T-helper 2 cell treated with Interferon-gamma antibody and Interleukin-4, amounts not matched to agents 5 μg/mL and 100 μg/mL, for 36 hours (primary cell): Measurements from ENCODE around the gene ASAP2.
"Not testable (repeated sequence)": the region's sequence is repeated elsewhere in the genome, so short reads cannot be mapped to it uniquely, and the experiment has no call there.

Experiments used
- DNase-seq: peaks from one replicate; pipeline ENCODE4 v3.0.0; 2021; ENCODE audit warnings: low spot score
- H3K27ac Mint-ChIP-seq: one replicate; pipeline ENCODE4 v1.8.0; 2021; ENCODE audit warnings: mild to moderate bottlenecking, mixed read lengths
- H3K27me3 Mint-ChIP-seq: one replicate; pipeline ENCODE4 v1.8.0; 2021; ENCODE audit warnings: low read depth, mixed read lengths
- H3K36me3 Mint-ChIP-seq: one replicate; pipeline ENCODE4 v1.8.0; 2021; ENCODE audit warnings: low read depth, mixed read lengths
- H3K4me1 Mint-ChIP-seq: one replicate; pipeline ENCODE4 v1.8.0; 2021; ENCODE audit warnings: low read depth, mixed read lengths
- H3K4me3 Mint-ChIP-seq: one replicate; pipeline ENCODE4 v1.8.0; 2022; ENCODE audit warnings: mild to moderate bottlenecking, moderate library complexity, mixed read lengths
- H3K9me3 Mint-ChIP-seq: one replicate; pipeline ENCODE4 v1.8.0; 2021; ENCODE audit warnings: mixed read lengths

ASAP2 gene

GRCh38 chr2:9251154-9252001 is 44.8 kb downstream of the ASAP2 start:
- DNase-seq, result no peak
- Mint-ChIP-seq H3K4me1 (no peaks in the 10 kb centered on the region), H3K4me3 (no peak overlapping the region), H3K36me3 (no peaks in the 10 kb centered on the region), H3K27me3 (peaks cover 8% of the 10 kb centered on the region), H3K9me3 (no peaks in the 10 kb centered on the region), H3K27ac (no peak overlapping the region)

GRCh38 chr2:9252002-9252357 is 45.4 kb downstream of the ASAP2 start:
- H3K4me3 Mint-ChIP-seq, result no peak overlapping the region
- DNase-seq, result no peak
- H3K4me1 Mint-ChIP-seq, result no peaks in the 10 kb centered on the region
- H3K27me3 Mint-ChIP-seq, result peaks cover 5% of the 10 kb centered on the region
- H3K36me3 Mint-ChIP-seq, result no peaks in the 10 kb centered on the region
- no peak overlapping the region for H3K27ac Mint-ChIP-seq
- H3K9me3 Mint-ChIP-seq, result no peaks in the 10 kb centered on the region

GRCh38 chr2:9255416-9255815 is 48.8 kb downstream of the ASAP2 start:
- no peak overlapping the region for H3K27ac Mint-ChIP-seq
- no peaks in the 10 kb centered on the region for H3K4me1 Mint-ChIP-seq
- peaks cover 2% of the 10 kb centered on the region for H3K27me3 Mint-ChIP-seq
- no peak for DNase-seq
- no peak overlapping the region for H3K4me3 Mint-ChIP-seq
- H3K36me3 Mint-ChIP-seq, result no peaks in the 10 kb centered on the region
- H3K9me3 Mint-ChIP-seq, result no peaks in the 10 kb centered on the region

DNA sequence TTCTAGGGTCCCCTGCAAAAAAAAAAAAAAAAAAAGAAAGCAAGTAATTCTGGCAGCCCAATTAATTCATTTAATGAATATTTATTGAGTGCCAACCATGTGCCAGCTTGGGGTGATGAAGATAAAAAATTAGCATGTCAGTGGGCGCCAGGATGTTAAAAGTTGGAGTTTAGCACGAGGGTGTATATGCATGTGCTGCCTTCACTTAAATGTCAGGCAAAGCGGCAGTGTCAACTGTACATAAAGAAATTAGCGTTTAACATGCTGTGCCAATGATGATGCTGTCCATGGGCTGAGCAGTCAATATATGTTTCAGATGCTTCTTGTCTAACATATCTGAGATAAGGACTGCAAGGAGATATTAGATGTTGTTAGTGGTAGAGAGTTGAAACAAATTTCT is 49.5 kb downstream of the ASAP2 start:
- Mint-ChIP-seq H3K9me3 (no peaks in the 10 kb centered on the region), H3K27ac (no peak overlapping the region), H3K4me3 (no peak overlapping the region), H3K27me3 (peaks cover 2% of the 10 kb centered on the region), H3K4me1 (no peaks in the 10 kb centered on the region), H3K36me3 (no peaks in the 10 kb centered on the region)
- no peak for DNase-seq

DNA sequence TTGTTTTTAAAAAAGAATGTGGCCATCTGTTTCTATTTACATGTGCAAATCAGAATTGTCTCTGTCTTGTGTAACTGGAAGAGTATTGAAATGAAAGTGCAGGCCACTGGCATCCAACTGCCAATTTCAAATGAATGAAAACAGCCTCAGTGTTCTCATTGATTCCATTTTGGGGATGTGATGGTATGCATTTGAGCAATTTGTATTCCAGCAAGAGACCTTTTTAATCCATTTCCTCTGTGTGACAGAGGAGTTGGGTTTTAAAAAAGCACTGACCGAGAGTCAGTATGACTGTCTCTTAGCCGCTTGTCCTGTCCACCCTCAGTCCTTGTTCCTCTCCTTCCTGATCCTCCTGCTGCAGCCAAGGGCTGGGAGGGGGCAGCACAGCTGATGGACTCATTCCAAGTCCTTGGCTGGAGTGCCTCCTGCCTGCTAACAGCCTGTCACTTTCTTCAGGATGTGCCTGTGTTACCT is 50.0 kb downstream of the ASAP2 start:
- H3K27me3 Mint-ChIP-seq, result peaks cover 4% of the 10 kb centered on the region
- no peak for DNase-seq

GRCh38 chr2:9258501-9258900 is 51.9 kb downstream of the ASAP2 start:
- no peaks in the 10 kb centered on the region for H3K9me3 Mint-ChIP-seq
- H3K4me3 Mint-ChIP-seq, result no peak overlapping the region
- no peak for DNase-seq
- H3K27ac Mint-ChIP-seq, result no peak overlapping the region
- peaks cover 8% of the 10 kb centered on the region for H3K27me3 Mint-ChIP-seq
- no peaks in the 10 kb centered on the region for H3K36me3 Mint-ChIP-seq
- H3K4me1 Mint-ChIP-seq, result no peaks in the 10 kb centered on the region

More for the DNA sequence above, 50.0 kb downstream of the ASAP2 start:
- no peak overlapping the region for H3K4me3 Mint-ChIP-seq
- H3K9me3 Mint-ChIP-seq, result no peaks in the 10 kb centered on the region
- H3K4me1 Mint-ChIP-seq, result no peaks in the 10 kb centered on the region
- no peak overlapping the region for H3K27ac Mint-ChIP-seq
- no peaks in the 10 kb centered on the region for H3K36me3 Mint-ChIP-seq

GRCh38 chr2:9258953-9259399 is 52.4 kb downstream of the ASAP2 start:
- Mint-ChIP-seq H3K36me3 (no peaks in the 10 kb centered on the region), H3K4me3 (no peak overlapping the region), H3K4me1 (no peaks in the 10 kb centered on the region), H3K27me3 (peaks cover 10% of the 10 kb centered on the region), H3K27ac (no peak overlapping the region), H3K9me3 (no peaks in the 10 kb centered on the region)
- DNase-seq, result no peak

GRCh38 chr2:9260464-9260918 is 53.9 kb downstream of the ASAP2 start:
- Mint-ChIP-seq H3K27ac (no peak overlapping the region), H3K27me3 (peaks cover 10% of the 10 kb centered on the region), H3K9me3 (no peaks in the 10 kb centered on the region), H3K4me3 (no peak overlapping the region), H3K4me1 (no peaks in the 10 kb centered on the region), H3K36me3 (no peaks in the 10 kb centered on the region)
- no peak for DNase-seq

GRCh38 chr2:9261231-9261883 is 54.7 kb downstream of the ASAP2 start:
- H3K36me3 Mint-ChIP-seq, result no peaks in the 10 kb centered on the region
- no peak overlapping the region for H3K27ac Mint-ChIP-seq
- no peaks in the 10 kb centered on the region for H3K4me1 Mint-ChIP-seq
- H3K27me3 Mint-ChIP-seq, result peaks cover 10% of the 10 kb centered on the region
- no peak overlapping the region for H3K4me3 Mint-ChIP-seq
- H3K9me3 Mint-ChIP-seq, result no peaks in the 10 kb centered on the region
- no peak for DNase-seq

- H3K4me1 Mint-ChIP-seq, result no peaks in the 10 kb centered on the region
- DNase-seq, result no peak
These were observed 56.1 kb downstream of the ASAP2 start for GRCh38 chr2:9262671-9263171.

DNA sequence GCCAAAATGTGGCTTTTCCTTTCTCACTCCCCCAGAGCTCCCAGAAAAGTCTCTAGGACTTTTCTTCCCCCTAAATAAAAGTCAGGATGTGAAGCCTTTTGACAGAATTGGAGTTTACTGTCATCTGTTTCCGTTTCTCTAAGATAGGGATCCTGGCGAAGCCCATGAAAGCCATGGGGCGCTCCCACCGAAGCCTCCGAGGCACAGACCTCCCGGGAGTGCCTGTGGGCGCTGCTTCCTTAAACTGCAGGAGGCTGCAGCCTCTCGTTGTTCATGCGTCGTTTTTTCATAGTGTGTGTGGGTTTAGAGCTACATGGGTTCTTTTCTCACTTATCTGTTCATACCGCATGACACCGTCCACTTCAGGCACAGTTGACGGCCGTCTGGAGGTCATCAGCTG is 56.8 kb downstream of the ASAP2 start:
- Mint-ChIP-seq H3K9me3 (no peaks in the 10 kb centered on the region), H3K27ac (no peak overlapping the region)

More at GRCh38 chr2:9262671-9263171, 56.1 kb downstream of the ASAP2 start:
- H3K36me3 Mint-ChIP-seq, result no peaks in the 10 kb centered on the region
- no peak overlapping the region for H3K4me3 Mint-ChIP-seq
- H3K27me3 Mint-ChIP-seq, result peaks cover 8% of the 10 kb centered on the region
- no peak overlapping the region for H3K27ac Mint-ChIP-seq
- no peaks in the 10 kb centered on the region for H3K9me3 Mint-ChIP-seq

GRCh38 chr2:9264301-9264700 is 57.7 kb downstream of the ASAP2 start:
- Mint-ChIP-seq H3K4me3 (no peak overlapping the region), H3K27ac (no peak overlapping the region), H3K36me3 (no peaks in the 10 kb centered on the region), H3K27me3 (peaks cover 8% of the 10 kb centered on the region), H3K4me1 (no peaks in the 10 kb centered on the region), H3K9me3 (no peaks in the 10 kb centered on the region)
- no peak for DNase-seq

More for the DNA sequence above, 56.8 kb downstream of the ASAP2 start:
- Mint-ChIP-seq H3K4me1 (no peaks in the 10 kb centered on the region), H3K36me3 (no peaks in the 10 kb centered on the region), H3K4me3 (no peak overlapping the region), H3K27me3 (peaks cover 8% of the 10 kb centered on the region)
- no peak for DNase-seq

DNA sequence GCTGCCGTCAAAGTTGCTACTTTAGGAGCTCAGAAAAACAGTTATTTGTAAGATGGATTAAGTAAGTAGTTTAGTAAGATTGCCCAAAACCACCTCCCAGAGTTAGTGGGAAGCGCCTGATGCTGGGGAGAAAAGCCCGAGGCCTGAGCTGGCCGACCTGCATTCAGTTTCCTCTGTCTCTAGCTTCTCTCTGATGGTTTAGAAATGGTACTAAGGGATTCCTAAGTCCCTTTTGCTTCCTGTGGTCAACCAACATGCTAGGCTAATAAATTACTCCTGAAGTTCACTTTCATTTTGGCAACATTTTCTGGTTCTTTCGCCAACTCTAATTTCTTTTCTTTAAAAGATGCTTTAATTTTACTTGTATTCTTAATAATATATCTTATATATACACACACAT is 60.1 kb downstream of the ASAP2 start:
- H3K9me3 Mint-ChIP-seq, result no peaks in the 10 kb centered on the region
- H3K27me3 Mint-ChIP-seq, result peaks cover 6% of the 10 kb centered on the region
- no peak overlapping the region for H3K4me3 Mint-ChIP-seq
- H3K36me3 Mint-ChIP-seq, result no peaks in the 10 kb centered on the region
- no peak for DNase-seq
- H3K27ac Mint-ChIP-seq, result no peak overlapping the region
- no peaks in the 10 kb centered on the region for H3K4me1 Mint-ChIP-seq

DNA sequence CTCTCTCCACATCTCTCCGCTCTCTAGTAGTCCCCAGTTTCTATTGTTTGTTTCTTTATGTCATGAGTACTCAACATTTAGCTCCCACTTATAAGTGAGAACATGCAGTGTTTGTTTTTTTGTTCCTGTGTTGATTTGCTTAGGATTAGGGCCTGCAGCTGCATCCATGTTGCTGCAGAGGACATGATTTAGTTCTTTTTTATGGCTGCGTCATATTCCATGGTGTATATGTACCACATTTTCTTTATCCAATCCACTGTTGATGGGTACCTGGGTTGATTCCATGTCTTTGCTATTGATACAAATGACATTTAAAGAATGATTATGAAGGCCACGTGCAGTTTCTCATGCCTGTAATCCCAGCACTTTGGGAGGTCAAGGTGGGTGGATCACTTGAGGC is 60.7 kb downstream of the ASAP2 start:
- not testable (repeated sequence) for H3K4me1 Mint-ChIP-seq, H3K27ac Mint-ChIP-seq, H3K4me3 Mint-ChIP-seq, H3K9me3 Mint-ChIP-seq, H3K36me3 Mint-ChIP-seq, H3K27me3 Mint-ChIP-seq, DNase-seq
